ENCODE results near the gene SKAP2. TPM values are rescaled to one million over a fixed set of nuclear protein-coding genes. Genes with fewer than 3 reads are reported as not detected.

Gene SKAP2
- total and polyA plus RNA-seq, 10 of the 15 experiments (the other 5 are each of a cell fraction or from before 2014, with no cell fraction given) = 10.9 to 40.6 (median 23.5) TPM

- intact Hi-C loops (cut with micrococcal nuclease; ENCODE audit: unreplicated experiment) (no loop called here), in situ Hi-C loops (cut with MboI) (no loop called here)
- SMC1A ChIA-PET (ENCODE audit: uncharacterized antibody, unreplicated experiment) = interaction anchor here (1.7 kb wide), 1 partner anchor 12 kb away, joined by 4 read pairs; no protein-coding TSS in a partner anchor
- Histone ChIP-seq H3K27ac (ENCODE audit: control insufficient read depth, insufficient read depth) (no peak overlapping the region), H3K9me3 (replicated peaks; ENCODE audit: control insufficient read depth, insufficient read depth, low read length) (no peaks in the 10 kb centered on the region), H4K20me1 (ENCODE audit: control insufficient read depth, insufficient read depth) (no peaks in the 10 kb centered on the region), H3K79me2 (ENCODE audit: control insufficient read depth, insufficient read depth, low read length) (no peaks in the 10 kb centered on the region), H3K4me3 (no peak overlapping the region), H3K36me3 (ENCODE audit: control insufficient read depth in 2 of 2, insufficient read depth in 2 of 2, low read length in 1 of 2) (no peaks in the 10 kb centered on the region), H3K27me3 (replicated peaks in 1 of 2; ENCODE audit: control insufficient read depth in 2 of 2, insufficient read depth in 2 of 2, low read length in 1 of 2) (no peaks in the 10 kb centered on the region), H3K9ac (ENCODE audit: control insufficient read depth, insufficient read depth, low read length) (no peak overlapping the region), H3K4me1 (ENCODE audit: control insufficient read depth, insufficient read depth, low read length) (no peaks in the 10 kb centered on the region), H2AFZ (ENCODE audit: control insufficient read depth, low read depth, low read length) (no peak overlapping the region), H3K4me2 (ENCODE audit: control insufficient read depth, insufficient read depth) (no peak overlapping the region)
- WGBS (ENCODE audit: insufficient coverage, insufficient replicate concordance, low lambda C conversion rate, missing lambda C conversion rate) = 88% methylated on average over 2 of the region's 2 CpGs
- BruUV-seq (replicated peaks) = no TSS peak
- CTCF ChIA-PET = interaction anchor here (0.9 kb wide), 2 partner anchors 12 to 42 kb away, joined by 3 to 4 read pairs; no protein-coding TSS in a partner anchor
- ATAC-seq (no peak), FAIRE-seq (no peak), DNase-seq (ENCODE audit: low read depth, low spot score) (no peak)
- POLR2A ChIA-PET = no interaction called here
- no peak for TF ChIP-seq ZNF24 (IDR thresholded peaks at IDR 0.05)
- TF ChIP-seq RBBP5 (conservative IDR thresholded peaks at IDR 0.05) = no peak
- RAD21 ChIA-PET (ENCODE audit: unreplicated experiment) = interaction anchor here (1.9 kb wide), 1 partner anchor 286 kb away, joined by 5 read pairs; no protein-coding TSS in a partner anchor
Measured at GRCh38 chr7:26655781-26656180, 208.6 kb downstream of the SKAP2 start.

- ChIA-PET CTCF (no interaction called here), RAD21 (ENCODE audit: unreplicated experiment) (no interaction called here), POLR2A (no interaction called here), SMC1A (ENCODE audit: uncharacterized antibody, unreplicated experiment) (interaction anchor here (1.0 kb wide), 1 partner anchor 10 kb away, joined by 3 read pairs; no protein-coding TSS in a partner anchor)
- H3K9me3 ChIP-seq (replicated peaks; ENCODE audit: control insufficient read depth, insufficient read depth, low read length) = no peaks in the 10 kb centered on the region
- WGBS (ENCODE audit: insufficient coverage, insufficient replicate concordance, low lambda C conversion rate, missing lambda C conversion rate) = 71% methylated on average over 8 of the region's 8 CpGs
- no peaks in the 10 kb centered on the region for H4K20me1 ChIP-seq (ENCODE audit: control insufficient read depth, insufficient read depth)
- FAIRE-seq (no peak), DNase-seq (ENCODE audit: low read depth, low spot score) (no peak), ATAC-seq (no peak)
- BruUV-seq (replicated peaks) = no TSS peak
- H3K36me3 ChIP-seq (ENCODE audit: control insufficient read depth in 2 of 2, insufficient read depth in 2 of 2, low read length in 1 of 2) = no peaks in the 10 kb centered on the region
- intact Hi-C loops (cut with micrococcal nuclease; ENCODE audit: unreplicated experiment) (no loop called here), in situ Hi-C loops (cut with MboI) (no loop called here)
- H3K79me2 ChIP-seq (ENCODE audit: control insufficient read depth, insufficient read depth, low read length) = no peaks in the 10 kb centered on the region
- H3K27me3 ChIP-seq (replicated peaks in 1 of 2; ENCODE audit: control insufficient read depth in 2 of 2, insufficient read depth in 2 of 2, low read length in 1 of 2) = no peaks in the 10 kb centered on the region
- no peak overlapping the region for H3K27ac ChIP-seq (ENCODE audit: control insufficient read depth, insufficient read depth)
- no peak overlapping the region for H2AFZ ChIP-seq (ENCODE audit: control insufficient read depth, low read depth, low read length)
- no peaks in the 10 kb centered on the region for H3K4me1 ChIP-seq (ENCODE audit: control insufficient read depth, insufficient read depth, low read length)
- H3K4me3 ChIP-seq = no peak overlapping the region
- H3K4me2 ChIP-seq (ENCODE audit: control insufficient read depth, insufficient read depth) = no peak overlapping the region
- H3K9ac ChIP-seq (ENCODE audit: control insufficient read depth, insufficient read depth, low read length) = no peak overlapping the region
- TF ChIP-seq SP1 (IDR thresholded peaks at IDR 0.05; ENCODE audit: low read depth, low read length) (no peak), CTCF (IDR thresholded peaks at IDR 0.05 in 2 of 3, conservative IDR thresholded peaks at IDR 0.05 in 1 of 3; ENCODE audit: control insufficient read depth in 2 of 3, extremely low read depth in 1 of 3, insufficient read depth in 1 of 3, low read depth in 3 of 3, low read length in 3 of 3) (no peak), E2F4 (IDR thresholded peaks at IDR 0.05; ENCODE audit: low read depth, low read length) (no peak), CBX5 (IDR thresholded peaks at IDR 0.05; ENCODE audit: low read depth) (no peak), HDAC2 (IDR thresholded peaks at IDR 0.05) (no peak), BCLAF1 (IDR thresholded peaks at IDR 0.05) (no peak), CHD1 (IDR thresholded peaks at IDR 0.05; ENCODE audit: low read depth, low read length) (no peak), NFYB (IDR thresholded peaks at IDR 0.05; ENCODE audit: insufficient read depth, low read depth, low read length) (no peak)
Measured at GRCh38 chr7:26653430-26654399, 210.7 kb downstream of the SKAP2 start.

All from GM12878 (cell line).